ENCODE measurements around the gene NUMBL.
A peak's percentile ranks its signal among the peaks of the same experiment; 100 is the strongest.
"Not testable (repeated sequence)": the region's sequence is repeated elsewhere in the genome, so short reads cannot be mapped to it uniquely, and the experiment has no call there.

NUMBL gene

DNA sequence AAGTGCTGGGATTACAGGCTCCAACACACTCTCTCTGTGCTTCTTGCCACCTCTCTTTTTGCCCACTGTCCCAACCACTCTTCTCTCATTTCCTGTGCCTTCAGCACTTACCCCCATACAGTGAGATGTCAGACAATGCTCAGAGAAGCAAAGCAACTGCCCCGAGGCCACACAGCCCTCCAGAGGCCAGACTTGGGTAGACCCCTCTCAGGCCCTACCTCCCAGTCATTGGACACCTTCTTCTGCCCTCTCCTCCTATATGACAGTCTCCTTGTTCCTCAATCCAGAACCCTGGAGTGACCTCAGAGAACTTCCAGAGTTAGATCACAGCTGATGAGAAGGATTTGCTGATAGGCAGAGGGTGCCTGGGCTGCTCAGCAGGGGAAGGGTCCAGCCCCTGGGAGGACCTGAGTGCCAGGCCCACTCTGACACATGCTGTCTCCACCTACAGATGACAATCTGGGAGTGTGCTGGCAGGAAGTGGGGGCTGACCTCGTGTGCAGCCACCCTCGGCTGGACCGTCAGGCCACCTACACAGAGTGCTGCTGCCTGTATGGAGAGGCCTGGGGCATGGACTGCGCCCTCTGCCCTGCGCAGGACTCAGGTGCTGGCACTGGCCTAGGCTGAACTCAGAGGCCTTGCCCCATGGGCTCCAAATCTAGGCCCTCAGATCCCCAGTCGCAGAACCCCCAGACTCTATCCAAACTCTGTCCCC, 64.9 kb downstream of the NUMBL start:
- DNase-seq = no peak

DNA sequence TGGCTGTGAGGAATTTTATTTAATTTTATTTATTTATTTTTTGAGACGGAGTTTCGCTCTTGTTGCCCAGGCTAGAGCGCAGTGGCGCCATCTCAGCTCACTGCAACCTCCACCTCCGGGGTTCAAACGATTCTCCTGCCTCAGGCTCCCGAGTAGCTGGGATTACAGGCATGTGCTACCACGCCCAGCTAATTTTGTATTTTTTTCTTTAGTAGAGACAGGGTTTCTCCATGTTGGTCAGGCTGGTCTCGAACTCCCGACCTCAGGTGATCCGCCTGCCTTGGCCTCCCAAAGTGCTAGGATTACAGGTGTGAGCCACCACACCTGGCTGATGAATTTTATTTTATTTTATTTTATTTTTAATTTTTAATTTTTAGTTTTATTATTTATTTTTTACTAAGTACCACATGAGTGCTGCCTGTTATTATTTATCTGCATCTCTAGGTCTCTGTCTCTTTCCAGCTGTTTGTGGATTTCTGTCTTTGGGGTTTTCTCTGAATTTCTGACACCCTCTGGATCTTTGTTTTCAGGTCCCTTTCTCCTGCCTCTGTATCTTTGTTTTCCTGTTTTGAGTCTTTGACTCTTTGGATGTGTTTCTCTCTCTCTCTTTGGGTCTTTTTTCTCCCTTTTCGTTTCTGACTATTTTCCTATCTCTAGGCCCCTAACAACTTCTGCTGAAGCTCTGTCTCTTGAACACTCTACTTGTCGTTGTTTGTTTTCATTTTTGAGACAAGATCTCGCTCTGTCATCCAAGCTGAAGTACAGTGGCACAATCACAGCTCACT, 65.9 kb downstream of the NUMBL start:
- DNase-seq = not testable (repeated sequence)

DNA sequence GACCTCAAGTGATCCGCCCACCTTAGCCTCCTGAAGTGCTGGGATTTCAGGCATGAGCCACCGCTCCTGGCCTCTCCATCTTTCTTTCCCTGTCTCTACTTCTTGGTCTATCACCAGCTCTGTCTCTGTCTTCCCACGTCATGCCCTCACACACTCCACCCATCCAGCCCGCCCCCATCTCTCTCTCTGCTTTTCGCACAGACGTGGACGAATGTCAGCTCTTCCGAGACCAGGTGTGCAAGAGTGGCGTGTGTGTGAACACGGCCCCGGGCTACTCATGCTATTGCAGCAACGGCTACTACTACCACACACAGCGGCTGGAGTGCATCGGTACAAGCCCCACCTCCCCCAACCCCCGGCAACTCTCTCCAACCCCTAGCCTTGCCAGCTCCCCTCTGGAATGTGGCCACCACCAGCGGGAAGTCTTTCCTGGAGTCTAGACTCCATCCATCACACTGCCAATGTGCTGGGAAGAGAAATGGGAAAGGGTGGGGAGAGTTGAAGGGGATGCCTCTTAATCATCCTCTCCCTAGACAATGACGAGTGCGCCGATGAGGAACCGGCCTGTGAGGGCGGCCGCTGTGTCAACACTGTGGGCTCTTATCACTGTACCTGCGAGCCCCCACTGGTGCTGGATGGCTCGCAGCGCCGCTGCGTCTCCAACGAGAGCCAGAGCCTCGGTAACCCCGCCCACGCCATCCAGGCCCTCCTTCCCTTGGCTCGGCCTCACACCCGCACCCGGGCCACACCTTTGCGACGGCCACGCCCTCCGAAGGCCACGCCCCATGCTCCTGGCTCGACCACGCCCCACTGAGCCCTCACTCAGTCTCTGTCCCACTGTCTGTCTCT, 66.8 kb downstream of the NUMBL start:
- peak in 1 of 2 experiments; percentile 57 for DNase-seq

DNA sequence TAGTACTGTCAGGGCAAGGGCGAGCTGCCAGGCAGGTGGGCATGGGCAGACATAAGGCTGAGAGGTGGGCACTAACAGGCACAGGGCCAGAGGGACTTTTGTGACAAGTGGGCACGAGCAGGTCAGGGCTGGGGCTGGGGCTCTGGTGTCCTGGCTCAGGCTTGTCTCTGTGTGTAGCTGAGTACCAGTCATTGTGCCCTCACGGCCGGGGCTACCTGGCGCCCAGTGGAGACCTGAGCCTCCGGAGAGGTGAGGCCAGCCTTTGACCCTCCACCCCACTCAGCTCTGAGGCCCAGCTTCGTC, 67.7 kb downstream of the NUMBL start:
- no peak for DNase-seq

DNA sequence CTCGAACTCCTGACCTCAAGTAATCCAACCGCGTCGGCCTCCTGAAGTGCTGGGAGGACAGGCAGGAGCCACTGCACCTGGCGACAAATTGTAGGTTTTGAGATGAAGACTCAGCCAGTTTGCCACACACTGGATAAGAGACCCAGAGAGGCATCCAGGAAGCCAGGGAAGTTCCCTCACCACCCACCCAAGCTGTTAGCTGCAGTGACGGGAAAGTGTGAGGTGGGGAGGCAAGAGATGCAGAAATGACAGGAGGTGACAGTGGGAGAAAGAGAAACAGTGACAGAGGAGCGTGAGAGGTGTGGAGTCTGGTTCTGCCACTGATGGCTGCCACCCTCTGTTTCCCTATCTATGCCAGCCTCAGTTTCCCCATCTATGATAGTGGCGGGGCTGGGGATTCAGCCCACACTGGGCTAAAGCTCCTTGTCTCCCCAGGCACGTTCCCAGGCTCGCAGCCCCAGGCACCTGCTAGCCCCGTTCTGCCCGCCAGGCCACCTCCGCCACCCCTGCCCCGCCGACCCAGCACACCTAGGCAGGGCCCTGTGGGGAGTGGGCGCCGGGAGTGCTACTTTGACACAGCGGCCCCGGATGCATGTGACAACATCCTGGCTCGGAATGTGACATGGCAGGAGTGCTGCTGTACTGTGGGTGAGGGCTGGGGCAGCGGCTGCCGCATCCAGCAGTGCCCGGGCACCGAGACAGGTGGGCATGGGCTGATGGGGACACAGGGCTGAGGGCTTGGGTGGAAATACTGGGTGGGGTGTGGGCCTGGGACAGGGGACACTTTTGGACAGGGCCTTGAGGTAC, 68.3 kb downstream of the NUMBL start:
- no peak for DNase-seq

DNA sequence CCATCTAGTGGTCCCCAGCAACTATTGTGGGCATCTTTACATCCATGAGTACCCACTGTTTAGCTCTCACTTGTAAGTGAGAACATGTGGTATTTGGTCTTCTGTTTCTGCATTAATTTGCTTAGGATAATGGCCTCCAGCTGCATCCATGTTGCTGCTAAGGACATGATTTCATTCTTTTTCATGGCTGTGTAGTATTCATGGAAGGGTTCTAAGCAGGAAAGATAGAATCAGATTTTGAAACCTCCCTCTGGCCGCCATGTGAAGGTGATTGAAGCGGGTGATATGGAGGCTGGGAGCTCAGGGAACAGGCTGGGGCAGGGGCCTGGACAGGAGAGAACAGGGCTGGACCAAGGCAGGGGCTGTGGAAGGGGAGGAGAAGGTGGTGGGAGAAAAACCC, 69.2 kb downstream of the NUMBL start:
- no peak for DNase-seq

DNA sequence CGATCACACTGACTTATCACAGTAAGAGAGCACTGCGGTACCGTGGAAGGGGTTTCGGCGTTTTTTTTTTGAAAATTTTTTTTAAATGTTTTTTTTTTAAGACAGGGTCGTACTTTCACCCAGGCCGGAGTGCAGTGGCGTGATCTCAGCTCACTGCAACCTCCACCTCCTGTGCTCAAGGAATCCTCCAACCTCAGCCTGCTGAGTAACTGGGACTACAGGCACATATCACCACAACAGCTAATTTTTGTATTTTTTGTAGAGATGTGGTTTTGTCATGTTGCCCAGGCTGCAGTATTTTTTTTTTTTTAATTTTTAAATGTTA, 70.3 kb downstream of the NUMBL start:
- DNase-seq = no peak

DNA sequence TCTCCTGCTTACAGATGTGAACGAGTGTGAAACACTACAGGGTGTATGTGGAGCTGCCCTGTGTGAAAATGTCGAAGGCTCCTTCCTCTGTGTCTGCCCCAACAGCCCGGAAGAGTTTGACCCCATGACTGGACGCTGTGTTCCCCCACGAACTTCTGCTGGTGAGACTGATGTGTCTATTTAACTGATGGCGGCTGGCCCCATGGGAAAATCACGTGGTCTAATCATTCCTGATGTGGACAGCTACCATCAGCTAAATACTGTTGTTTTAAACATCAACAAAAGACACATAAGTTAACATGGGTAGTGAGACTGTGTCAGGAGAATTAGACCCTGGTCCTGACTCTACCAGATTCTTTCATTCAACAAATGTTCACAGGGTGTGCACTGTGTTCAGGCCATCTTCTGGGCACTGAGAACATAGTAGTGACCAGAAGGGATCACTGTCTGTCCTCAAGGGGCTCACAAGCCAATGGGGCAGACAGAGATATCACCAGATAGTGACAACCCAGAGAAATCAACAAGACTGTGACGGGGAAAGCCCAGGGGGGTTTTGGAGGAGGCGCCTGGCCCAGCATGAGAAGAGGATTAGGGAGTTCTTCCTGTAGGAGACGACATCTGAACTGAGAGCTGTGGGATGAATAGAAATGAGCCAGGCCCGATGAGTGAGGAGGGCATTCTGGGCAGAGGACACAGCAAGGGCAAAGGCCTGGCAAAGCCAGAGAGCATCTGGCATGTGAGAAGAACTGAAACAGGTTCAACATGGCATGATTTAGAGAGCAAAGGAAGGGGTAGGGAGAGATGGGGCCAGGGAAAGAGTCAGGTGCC, 70.9 kb downstream of the NUMBL start:
- DNase-seq = no peak

DNA sequence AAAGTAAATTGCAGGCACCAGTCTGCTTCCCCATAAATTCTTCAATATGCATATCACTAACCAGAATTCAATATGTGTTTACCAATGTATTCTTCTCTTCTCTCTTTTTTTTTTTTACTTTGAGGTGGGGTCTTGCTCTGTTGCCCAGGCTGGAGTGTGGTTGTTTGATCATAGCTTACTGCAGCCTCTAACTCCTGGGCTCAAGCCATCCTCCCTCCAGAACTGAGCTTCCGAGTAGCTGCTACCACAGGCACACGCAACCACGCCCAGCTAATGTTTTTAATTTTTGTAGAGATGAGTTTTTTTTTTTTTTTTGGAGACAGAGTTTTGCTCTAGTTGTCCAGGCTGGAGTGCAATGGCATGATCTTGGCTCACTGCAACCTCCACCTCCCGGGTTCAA, 72.5 kb downstream of the NUMBL start:
- no peak for DNase-seq

DNA sequence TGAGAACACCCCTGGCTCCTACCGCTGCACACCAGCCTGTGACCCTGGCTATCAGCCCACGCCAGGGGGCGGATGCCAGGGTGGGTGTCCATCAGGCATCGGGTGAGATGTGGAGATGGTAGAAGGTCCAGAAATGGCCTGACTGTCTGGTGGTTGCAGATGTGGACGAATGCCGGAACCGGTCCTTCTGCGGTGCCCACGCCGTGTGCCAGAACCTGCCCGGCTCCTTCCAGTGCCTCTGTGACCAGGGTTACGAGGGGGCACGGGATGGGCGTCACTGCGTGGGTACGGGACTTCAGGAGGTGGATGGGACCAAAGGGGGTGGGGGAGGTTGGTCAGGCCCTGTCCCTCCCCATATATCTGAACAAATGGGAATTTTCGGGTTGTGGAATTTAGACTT, 73.5 kb downstream of the NUMBL start:
- no peak for DNase-seq

DNA sequence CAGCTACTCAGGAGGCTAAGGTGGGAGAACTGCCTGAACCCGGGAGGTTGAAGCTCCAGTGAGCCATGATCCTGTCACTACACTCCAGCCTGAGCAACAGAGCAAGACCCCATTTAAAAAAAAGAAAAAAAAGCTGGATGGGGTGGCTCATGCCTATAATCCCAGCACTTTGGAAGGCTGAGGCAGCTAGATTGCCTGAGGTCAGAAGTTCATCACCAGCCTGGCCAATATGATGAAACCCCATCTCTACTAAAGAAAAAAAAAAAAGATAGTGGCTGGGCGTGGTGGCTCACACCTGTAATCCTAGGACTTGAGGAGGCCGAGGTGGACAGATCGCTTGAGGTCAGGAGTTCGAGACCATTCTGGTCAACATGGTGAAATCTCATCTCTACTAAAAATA, 74.3 kb downstream of the NUMBL start:
- no peak for DNase-seq

Measured in activated T-cell treated with anti-CD3 and anti-CD28 coated beads, Interleukin-2, amount 50 U/mL, for 48 hours (primary cell).